UCSD-AML1 (cell line): ENCODE data around the gene TBCD.

Experiments used
- DNase-seq: peaks from one replicate; lab custom pipeline; 2025; ENCODE audit not compliant: unreplicated experiment; lab: John Stamatoyannopoulos, UW

The TBCD gene

DNA sequence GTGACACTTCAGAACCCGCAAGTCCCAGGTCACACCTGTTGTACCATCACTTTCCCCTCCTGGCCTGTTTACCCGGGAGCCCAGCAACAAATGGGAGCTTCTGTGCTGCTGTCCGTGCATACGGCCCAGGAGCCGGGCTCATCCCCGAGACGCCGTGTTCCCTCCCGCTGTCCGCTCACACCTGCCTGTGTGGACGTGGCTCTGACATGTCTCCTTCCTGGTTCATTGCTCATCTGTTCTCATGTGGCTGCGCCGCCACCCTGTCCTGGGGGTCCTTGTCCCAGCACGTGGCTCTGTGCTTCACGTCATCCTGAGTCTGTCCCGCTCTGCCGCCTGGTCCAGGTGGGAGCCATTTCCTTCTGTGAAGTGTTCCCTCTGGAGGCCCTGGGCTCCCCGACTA, 37.9 kb downstream of the TBCD start:
- DNase-seq = no peak

DNA sequence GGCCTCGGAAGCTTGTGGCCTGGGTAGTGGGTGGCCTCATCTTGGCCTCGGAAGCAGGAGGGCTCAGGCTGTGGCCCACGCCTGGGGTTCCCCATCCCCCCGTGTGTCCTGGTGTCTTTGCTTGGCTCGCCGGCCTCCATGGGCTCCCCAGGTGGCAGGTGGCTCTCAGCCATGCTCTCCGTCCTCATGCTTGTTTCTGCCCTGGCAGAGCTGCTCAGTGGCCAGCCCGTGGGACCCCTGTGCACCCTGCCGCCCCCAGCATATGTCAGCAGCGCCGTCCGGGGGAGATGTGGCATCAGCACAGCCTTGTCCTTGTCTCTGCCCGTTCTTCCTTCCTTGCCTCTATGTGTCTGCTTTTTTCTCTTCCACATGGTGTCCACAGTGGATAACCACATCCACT, 38.5 kb downstream of the TBCD start:
- no peak for DNase-seq

DNA sequence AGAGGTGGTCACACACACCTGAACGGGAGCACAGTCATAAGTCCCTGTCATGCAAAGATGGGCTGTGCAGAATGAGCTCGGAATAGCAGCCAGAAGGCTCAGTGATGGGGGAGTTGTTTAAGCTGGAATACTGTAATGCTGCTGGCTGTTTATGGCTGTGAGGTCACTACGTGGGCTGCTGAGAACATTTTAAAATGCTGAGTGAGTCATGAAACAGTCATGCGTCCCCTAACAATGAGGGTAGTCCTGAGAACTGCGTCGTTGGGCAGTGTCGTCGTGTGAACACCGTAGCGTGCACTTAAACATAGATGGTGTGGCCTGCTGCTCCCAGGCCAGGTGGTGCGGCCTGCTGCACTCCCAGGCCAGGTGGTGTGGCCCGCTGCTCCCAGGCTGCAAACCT, 39.7 kb downstream of the TBCD start:
- no peak for DNase-seq

DNA sequence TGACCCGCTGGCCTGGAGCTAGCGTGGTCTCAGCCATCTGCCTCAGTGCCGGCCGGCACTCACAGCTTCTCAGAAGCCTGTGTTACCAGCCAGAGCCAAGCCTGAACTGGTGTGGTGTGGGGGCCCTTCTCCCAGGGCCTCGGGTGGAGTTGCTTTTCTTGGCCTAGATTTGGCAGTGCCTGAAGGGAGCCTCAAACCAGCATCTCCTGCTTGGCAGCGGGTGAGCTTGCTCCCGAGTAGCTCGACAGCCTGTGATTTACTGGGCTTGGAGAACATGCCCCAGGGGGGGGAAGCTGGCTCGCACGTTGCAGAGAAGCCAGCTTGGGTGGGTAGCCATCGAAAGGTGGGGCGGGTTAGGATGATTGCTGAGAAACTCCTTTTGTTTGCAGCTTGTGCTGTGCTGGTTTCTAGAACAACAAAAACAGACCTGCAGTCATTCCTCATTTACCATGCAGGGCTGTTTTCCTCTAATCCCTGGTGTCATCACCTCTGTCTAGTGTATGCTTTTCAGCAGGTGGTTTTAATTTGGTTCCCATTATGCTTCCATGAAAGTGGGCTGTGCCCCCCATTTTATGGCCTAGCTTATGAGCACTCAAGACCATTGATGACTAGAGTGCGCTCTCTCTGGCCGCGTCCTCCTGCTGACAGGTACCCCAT, 42.2 kb downstream of the TBCD start:
- no peak for DNase-seq

DNA sequence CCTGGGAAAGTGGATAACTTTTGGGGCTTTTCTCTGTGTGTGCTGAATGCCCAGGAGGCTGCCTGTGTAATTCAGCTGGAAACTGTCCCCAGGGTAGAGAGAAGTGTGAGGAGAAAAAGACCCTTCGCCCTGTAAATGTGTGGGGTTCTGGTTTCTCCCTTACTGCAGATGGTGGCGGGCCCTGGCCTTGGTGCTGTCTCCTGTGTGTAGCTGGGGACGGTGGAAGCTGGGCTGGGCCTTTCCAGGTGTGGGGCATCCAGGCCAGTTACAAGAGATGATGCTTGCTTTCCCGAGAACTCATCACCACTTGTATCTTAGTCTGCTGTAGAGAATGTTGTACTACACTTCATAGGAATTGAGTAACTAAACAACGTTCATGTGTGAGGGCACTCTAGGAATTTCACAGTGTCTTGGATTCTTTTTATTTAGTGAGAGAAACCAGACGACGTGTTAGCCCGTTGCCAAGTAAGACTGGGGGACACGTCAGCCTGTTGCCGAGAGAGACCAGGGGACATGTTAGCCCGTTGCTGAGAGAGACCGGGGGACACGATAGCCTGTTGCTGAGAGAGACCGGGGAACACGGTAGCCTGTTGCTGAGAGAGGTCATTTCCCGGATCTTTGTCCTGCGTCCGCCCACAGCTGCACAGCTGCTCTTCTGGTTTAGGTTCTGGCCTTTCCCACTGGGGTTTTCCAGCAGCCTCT, 43.1 kb downstream of the TBCD start:
- no peak for DNase-seq

DNA sequence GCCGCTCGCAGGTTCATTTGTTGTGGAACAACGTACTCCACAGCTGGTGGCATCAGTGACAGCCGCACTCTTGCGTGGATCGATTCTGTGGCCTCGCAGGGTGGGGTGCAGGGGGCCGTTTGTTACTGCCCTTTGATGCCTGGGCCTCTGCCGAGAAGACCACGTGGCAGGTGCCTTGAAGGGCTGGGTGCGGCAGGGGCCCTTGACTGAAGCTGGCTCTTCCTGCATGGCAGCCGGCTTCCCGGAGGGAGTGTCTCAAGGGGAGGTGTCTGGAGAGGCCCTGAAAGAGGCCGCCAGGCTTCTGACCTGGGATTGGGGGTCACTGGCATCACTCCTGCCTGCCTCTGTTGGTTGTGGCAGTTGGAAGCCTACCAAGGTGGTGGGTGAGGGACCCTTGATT, 43.8 kb downstream of the TBCD start:
- no peak for DNase-seq

DNA sequence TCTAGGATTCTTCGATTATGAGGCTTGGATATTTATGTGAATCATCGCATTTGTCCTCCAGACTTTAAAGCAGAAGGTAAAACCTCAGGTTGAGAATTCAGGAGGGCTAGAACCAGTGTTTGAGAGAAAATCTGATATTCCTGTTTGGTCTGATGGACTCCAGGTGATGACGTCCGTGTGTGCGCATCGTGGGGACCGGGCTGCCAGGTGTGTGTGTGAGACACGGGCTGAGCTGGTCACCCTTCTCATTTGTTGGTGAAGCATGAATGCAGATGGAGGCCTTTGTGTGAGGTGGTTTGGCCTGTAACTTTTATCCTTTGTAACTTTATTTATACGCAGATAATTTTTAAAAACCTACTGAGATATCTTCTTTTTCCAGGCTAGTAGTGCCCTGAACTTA, 45.2 kb downstream of the TBCD start:
- DNase-seq = no peak

DNA sequence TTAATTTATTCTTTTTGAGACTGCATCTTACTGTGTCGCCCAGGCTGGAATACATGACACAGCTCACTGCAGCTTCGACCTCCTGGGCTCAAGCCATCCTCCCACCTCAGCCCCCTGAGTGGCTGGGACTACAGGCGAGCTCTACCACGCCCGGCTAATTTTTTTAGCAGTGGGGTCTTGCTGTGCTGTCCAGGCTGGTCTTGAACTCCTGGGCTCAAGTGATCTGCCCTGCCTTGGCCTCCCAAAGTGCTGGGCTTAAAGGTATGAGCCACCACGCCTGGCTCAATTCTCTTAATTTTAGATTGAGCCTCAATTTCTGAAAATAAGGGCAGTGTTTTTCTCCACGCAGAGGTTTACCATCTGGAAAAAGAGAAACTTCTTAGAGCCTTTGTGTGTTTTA, 46.9 kb downstream of the TBCD start:
- no peak for DNase-seq

DNA sequence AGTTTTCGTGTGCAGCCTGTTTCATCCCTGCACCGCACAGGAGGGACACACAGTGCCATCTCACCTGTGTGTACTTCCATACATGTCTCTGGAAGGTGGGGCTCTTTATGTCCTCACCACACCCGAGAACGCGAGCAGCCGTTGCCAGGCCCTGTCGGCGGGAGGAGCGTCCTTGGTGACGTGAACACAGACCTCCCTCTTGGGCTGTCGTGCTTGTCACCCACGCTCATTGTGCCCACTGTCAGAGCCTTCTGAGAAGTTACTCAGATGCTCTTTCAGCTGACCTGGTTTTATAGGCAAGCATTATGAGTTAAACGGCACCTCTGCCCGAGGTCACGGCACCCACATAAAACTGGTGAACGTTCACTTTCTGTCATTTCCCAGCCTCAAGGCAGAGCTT, 47.7 kb downstream of the TBCD start:
- DNase-seq = no peak

DNA sequence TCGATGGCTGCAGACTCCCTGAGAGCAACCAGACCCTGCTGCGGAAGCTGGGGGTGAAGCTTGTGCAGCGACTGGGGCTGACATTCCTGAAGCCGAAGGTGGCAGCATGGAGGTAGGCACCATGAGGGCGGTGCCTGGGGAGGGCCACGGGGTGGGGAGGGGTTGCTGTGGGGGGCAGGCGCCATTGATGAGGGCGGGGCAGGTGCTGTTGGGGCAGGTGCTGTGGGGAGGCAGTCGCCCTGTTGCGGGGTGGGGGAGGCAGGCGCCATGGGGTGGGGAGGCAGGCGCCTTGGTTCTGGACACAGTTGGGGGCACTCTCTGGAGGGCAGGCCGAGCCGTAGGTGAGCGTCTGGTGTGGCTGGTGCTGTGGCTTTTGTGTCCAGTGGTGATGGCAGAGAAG, 49.0 kb downstream of the TBCD start:
- no peak for DNase-seq

DNA sequence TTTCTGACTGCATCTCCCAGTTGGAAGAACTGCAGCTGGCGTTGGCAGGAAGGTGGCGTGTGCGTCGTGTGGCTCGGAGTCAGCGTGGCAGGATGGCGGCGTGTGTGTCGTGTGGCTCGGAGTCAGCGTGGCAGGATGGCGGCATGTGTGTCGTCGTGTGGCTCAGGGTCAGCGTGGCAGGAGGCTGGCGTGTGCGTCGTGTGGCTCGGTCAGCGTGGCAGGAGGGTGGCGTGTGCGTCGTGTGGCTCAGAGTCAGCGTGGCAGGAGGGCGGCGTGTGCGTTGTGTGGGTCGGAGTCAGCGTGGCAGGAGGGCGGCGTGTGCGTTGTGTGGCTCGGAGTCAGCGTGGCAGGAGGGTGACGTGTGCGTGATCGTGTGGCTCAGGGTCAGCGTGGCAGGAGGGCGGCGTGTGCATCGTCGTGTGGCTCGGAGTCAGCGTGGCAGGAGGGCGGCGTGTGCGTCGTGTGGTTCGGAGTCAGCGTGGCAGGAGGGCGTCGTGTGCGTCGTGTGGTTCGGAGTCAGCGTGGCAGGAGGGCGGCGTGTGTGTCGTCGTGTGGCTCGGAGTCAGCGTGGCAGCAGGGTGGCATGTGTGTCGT, 49.6 kb downstream of the TBCD start:
- DNase-seq = no peak

DNA sequence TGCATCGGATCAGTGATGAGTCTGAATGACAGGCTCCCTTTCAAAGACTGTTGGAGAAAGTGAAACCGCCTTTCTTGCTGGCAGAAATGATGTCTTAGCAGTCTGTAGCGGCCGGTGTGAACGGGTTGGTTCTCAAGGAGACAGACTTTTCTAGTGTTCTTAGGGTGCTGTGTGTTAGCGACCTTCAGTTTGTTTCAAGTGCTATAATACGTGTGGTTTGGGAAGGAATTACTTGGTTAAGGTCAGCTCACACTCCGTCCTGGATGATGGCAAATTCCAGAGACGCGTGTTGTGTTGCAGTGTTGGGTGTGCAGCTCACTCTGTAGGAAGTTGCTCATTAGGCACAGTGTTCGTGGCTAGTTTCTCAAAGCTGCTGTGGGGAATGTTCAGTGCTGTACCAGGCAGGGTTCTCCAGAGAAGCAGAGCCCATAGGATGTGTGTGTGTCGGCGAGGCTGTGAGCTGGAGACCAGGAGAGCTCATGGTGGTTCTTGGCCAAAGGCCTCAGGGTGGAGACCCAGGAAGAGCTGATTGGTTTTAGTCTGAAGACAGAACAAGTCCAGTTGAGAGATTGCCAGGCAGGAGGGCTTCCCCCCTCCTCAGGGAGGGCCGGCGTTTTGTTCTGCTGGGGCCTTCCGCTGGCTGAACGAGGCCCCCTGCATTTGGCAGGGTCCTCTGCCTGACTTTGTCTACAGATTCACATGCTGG, 50.4 kb downstream of the TBCD start:
- no peak for DNase-seq

DNA sequence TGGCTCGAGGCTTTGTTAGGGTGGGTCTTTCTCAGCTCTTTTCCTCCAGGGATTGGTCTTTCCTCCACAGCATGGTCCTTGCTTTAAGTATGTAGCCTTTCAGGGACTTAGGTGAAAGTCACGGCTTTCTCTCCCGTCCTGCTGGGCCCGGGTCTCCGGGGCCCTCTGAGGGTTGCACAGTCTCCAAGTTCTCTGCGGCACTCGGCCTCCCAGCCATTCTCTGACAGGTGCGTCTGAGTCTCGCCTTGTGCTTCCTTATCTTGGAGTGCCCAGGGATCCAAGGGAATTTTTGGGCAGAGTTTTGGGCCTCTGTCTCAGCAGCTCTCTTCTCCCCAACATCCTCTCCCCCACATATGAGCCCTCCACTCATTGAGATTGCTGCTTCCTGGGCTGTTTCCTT, 51.3 kb downstream of the TBCD start:
- DNase-seq = no peak

DNA sequence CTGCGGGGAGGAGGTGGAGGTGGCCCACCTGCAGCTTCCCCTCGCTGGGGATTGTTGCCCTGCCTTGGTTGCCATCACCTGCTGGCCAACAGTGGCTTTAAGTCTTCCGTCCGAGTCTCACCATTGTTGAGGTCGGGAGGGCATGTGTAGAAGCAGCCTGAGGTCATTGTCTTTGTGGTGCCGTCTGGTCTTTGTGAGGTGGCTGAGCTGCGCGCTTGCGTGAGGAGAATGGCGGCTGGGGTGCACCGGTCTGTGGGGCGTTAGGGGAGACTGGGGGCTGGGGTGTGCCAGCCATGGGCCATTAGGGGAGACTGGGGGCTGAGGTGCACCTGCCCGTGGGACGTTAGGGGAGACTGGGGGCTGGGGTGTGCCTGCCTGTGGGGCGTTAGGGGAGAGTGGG, 51.7 kb downstream of the TBCD start:
- DNase-seq = no peak

DNA sequence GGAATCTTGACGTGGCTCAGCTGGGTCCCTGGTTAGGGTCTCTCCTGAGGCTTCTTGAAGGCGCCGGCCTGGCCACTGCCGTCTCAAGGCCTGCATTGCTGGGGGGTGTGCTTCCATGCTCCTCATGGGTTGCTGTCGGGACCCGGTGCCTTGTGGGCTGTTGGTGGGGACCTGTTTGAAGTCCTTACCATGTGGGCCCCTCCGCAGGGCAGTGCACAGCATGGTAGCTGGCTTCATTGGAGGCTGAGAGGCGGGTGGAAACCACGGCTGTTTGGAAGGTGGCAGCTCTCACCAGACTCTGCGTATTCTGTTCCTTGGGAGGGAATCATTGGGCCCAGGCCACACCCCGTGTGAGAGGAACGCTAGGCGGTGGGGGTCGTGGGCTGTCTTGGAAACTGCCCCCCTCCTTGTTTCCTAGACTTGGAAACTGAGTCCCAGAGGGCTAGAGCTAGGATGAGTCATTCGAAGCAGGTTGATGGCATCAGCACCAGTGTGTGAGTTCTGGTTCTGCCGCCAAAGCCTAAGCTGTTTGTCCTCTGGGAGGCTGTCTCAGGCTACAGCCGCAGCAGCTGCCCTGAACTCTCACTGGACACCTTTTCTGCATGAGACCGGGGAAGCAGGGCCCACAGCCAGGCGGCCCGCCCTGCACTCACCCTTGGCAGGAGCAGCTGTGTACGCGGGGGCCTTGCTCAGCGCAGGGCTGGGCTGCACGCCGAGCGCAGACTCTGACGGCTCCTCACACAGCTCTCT, 52.8 kb downstream of the TBCD start:
- DNase-seq = no peak

DNA sequence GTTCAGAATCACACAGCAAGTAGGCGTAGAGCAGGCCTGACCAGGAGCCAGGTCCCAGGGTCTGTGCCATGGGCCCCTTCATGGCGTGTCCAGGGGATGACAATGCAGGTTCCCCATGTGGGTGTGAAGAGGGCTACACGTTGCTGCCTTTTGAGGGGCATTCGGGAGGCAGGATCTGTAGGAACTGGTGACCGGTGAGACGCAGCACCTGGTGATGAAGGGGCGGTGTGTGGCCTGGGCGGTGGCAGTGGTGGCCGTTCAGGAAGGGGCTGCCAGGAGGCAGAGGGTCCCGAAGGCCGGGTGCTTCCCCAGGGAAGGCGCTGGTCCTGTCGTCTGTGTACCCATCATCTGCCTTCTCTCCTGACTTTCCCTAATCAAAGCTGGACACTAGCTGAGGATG, 53.4 kb downstream of the TBCD start:
- no peak for DNase-seq

DNA sequence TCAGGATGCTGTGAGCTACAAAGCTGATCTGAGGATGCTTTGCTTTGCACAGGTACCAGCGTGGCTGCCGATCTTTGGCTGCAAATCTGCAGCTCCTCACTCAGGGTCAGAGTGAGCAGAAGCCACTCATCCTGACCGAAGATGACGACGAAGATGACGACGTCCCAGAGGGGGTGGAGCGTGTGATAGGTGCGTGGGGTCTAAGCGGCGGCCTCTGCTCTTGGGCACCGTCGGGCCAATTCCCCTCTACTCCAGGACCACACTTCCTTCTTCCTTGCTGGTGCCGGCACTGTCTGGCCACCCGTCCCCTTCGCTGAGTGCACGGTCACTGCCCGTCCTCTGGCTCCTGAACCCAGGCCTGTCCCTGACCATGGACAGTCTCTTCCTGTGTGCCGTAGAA, 54.0 kb downstream of the TBCD start:
- DNase-seq = no peak

DNA sequence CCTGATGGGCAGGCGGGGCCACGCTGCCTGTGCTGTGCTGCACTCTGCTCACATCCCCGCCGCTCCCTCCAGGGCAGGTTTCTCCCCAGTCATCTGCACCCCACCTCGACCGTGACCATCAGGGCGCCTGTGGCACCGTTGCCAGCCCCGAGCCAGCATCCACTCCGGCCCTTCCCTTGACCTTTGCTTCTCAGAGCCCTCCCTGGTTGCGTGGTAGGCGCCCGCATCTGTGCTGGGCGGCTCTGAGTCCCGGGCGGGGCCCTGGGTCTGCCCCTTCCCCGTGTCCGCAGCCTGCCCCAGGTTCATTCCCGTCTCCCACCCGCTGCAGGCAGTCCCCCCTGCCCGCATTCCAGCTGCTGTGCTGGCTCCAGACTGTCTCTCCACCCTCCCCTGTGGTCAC, 54.8 kb downstream of the TBCD start:
- no peak for DNase-seq

DNA sequence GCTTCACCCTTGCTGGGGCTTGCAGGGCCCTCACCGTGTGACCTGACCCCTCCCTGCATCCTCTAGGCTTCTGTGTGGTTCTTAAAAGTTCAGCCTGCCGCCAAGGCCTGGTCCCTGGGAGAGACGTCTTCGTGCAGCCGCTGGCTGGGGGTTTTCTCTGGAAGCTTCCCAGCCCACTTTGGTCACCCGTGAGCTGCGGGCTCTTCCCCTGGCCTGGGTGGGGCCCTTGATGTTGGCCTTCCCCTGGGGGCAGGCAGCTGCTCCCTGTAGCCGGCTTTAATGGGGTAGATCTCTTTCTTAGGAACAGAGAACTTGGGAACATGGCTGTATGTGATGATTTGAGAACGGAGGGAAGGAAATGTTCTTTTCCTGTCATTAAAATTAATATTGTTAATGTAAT, 55.2 kb downstream of the TBCD start:
- DNase-seq = no peak

DNA sequence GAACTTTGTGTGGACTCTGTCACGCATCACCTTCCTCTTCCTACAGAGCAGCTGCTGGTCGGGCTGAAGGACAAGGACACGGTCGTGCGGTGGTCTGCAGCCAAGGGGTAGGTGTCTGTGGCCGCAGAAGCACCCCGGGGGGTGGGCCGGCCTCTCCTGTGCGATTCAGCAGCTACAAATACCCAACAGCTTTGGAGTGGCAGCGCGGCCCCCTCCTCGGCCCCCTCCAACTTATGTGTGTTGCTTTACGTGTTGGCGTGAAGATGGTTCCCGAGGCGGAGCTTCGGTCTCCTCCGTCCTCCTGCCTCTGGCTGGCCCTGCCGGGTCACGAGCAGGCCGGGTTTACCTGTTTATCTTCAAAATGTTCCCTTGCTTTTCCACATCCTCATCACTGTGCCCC, 55.7 kb downstream of the TBCD start:
- DNase-seq = no peak

DNA sequence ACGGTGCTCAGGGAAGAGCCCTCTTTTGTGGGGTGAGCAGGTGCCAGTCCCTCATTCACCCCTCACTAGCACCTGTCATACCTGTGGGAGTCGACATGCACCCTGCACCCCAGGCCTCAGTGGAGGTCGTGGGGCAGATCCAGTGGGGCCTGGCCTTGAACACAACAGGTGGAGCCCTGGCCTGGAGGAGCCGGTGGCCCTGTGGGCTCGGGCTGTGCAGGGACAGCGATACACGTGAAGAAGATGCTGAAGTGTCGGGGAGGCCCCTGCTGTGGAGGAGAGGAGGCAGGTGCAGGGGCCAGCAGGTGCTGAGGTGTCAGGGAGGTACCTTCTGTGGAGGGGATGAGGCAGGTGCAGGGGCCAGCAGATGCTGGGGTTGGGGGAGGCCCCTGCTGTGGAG, 56.1 kb downstream of the TBCD start:
- no peak for DNase-seq
